Ascending aorta (tissue), 2 donors: ENCODE results near the gene LIN52. TPM values are rescaled to one million over a fixed set of nuclear protein-coding genes. Genes with fewer than 3 reads are reported as not detected.

Experiments
- DNase-seq, 2 donors: peaks; one replicate each; pipeline ENCODE4 v3.0.0-alpha.2; 2019; ENCODE audit warnings: low spot score in 2 of 2
- H3K27ac ChIP-seq, 2 donors: fragments of 200-600 bp; sonication (generic); one replicate each; pipeline ENCODE4 v1.5.1; 2016 to 2017; ENCODE audit warnings: mild to moderate bottlenecking in 1 of 2
- H3K27me3 ChIP-seq: fragments of 200-600 bp; sonication (generic); one replicate; pipeline ENCODE4 v1.5.1; 2017
- H3K36me3 ChIP-seq, 2 donors: fragments of 200-600 bp; sonication (generic); one replicate each; pipeline ENCODE4 v1.5.1; 2016
- H3K4me1 ChIP-seq, 2 donors: fragments of 200-600 bp; sonication (generic); one replicate each; pipeline ENCODE4 v1.5.1; 2016 to 2017; ENCODE audit warnings: mild to moderate bottlenecking in 1 of 2
- H3K4me3 ChIP-seq, 2 donors: fragments of 200-600 bp; sonication (generic); one replicate each; pipeline ENCODE4 v1.5.1; 2016 to 2017; ENCODE audit warnings: mild to moderate bottlenecking in 1 of 2
- H3K9me3 ChIP-seq, 2 donors: fragments of 200-600 bp; sonication (generic); one replicate each; pipeline ENCODE4 v1.5.1; 2016
- intact Hi-C: fragments of 100-400 bp; cut with DNase I; formaldehyde crosslinking; loops from one replicate; pipeline ENCODE4 v1.15.1; 2023
- total RNA-seq: library from RNA; depleted of rRNA; stranded (reverse); fragments of >200 nt; gene quantifications from one replicate; pipeline ENCODE4 v1.1.0, GENCODE V29; 2016
- TF ChIP-seq, protein P1 (sequence below), 3 experiments: fragments of 200-600 bp in 2 of 3; fragments of 450-650 bp in 1 of 3; sonication (generic) in 2 of 3; IDR thresholded peaks; one replicate each; pipeline ENCODE4 v1.5.1; 2016 to 2019; ENCODE audit warnings: antibody characterized with exemption in 3 of 3, mild to moderate bottlenecking in 1 of 3, moderate library complexity in 1 of 3

The LIN52 gene
- total RNA-seq, 1 donor from 2014 or later, result 1.1 TPM

DNA sequence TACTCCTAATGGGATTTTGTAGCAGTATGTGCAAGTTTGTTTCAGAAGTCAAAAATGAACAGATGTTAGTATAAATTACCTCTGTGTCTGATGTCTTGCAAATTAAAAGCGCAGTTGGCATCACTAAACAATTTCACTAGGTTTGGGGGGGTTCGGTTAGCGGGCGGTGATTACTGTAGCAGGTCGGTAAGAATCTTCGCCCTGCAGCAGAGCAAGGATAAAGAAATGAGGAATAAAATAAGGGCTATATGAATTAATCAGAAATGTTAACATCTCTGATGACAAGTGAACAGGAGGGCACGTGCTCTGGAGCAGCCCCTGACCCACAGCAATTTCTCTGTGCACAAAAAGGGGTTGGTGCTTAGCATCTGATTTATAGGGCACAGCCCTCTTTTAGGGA lies 110.9 kb downstream of the LIN52 start:
- Histone ChIP-seq H3K36me3 (peaks cover 4 to 16% of the 10 kb centered on the region in 2 donors), H3K4me3 (no peak overlapping the region), H3K4me1 (no peaks in the 10 kb centered on the region), H3K27me3 (no peaks in the 10 kb centered on the region), H3K27ac (no peak overlapping the region), H3K9me3 (no peaks in the 10 kb centered on the region)
- intact Hi-C loops, result no loop called here
- DNase-seq, result no peak
- TF ChIP-seq, protein P1, sequence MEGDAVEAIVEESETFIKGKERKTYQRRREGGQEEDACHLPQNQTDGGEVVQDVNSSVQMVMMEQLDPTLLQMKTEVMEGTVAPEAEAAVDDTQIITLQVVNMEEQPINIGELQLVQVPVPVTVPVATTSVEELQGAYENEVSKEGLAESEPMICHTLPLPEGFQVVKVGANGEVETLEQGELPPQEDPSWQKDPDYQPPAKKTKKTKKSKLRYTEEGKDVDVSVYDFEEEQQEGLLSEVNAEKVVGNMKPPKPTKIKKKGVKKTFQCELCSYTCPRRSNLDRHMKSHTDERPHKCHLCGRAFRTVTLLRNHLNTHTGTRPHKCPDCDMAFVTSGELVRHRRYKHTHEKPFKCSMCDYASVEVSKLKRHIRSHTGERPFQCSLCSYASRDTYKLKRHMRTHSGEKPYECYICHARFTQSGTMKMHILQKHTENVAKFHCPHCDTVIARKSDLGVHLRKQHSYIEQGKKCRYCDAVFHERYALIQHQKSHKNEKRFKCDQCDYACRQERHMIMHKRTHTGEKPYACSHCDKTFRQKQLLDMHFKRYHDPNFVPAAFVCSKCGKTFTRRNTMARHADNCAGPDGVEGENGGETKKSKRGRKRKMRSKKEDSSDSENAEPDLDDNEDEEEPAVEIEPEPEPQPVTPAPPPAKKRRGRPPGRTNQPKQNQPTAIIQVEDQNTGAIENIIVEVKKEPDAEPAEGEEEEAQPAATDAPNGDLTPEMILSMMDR (IDR thresholded peaks at IDR 0.05), result no peak

DNA sequence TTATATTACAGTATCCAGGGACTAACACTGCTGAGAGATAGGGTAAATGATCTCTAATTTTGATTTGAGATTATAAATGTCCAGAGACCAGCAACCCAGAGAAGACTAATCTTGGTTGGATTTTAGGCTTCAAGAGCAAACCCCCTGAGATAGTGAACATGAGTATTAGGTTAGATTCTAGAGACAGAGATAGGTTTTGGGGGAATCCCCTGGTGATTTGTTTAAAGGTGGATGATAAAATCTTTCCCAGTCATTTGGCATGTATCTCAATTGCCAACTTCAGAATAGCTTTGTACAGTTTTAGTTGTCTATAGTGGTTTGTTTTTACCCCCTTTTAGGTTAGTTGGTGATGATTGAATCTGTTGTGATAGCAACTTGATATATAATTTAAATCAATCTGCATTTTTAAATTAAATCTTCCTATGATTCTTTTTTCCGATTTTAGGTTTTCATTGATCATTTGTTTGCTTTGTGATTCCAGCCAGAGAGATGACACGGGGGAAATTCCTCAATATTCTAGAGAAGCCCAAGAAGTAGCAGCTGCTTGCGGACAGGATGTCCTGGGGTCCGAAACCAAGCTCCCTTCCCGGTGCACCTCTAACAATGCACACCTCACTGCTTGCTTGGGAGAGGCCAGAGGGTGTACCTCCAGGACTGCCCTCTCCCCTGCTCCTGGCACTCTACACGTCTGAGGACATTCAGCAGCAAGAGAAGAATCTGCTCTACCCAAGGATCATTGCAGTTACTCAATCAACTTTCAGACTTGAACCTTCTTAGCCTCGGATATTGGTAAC lies 113.9 kb downstream of the LIN52 start:
- H3K4me3 ChIP-seq, result no peak overlapping the region
- TF ChIP-seq, protein P1 (IDR thresholded peaks at IDR 0.05), result no peak
- H3K9me3 ChIP-seq, result no peaks in the 10 kb centered on the region
- no peaks in the 10 kb centered on the region for H3K27me3 ChIP-seq
- no peak for DNase-seq
- H3K36me3 ChIP-seq, result peaks cover 8 to 27% of the 10 kb centered on the region in 2 donors
- H3K4me1 ChIP-seq, result no peaks in the 10 kb centered on the region
- H3K27ac ChIP-seq, result no peak overlapping the region
- intact Hi-C loops, result no loop called here

DNA sequence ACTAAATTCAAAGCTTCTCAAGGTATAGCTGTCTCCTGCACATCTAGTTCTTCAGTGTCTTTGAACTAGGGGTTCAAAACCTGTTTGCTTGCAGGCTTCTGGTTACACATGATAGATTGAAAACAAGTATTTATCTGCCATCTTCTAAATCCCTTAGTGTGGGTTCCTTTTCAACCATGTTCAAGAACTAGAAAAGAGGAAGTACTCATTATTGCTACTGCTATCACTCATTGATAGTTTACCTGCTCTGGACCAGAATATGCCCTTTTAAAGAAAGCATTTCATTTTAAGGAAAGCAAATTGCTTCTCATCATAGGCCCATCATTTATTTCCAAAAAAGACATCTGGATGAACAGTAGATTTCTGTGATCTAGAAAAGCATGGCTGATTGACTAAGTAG lies 117.4 kb downstream of the LIN52 start:
- Histone ChIP-seq H3K4me1 (no peaks in the 10 kb centered on the region), H3K36me3 (peaks cover 8 to 27% of the 10 kb centered on the region in 2 donors), H3K9me3 (no peaks in the 10 kb centered on the region), H3K4me3 (no peak overlapping the region), H3K27ac (no peak overlapping the region), H3K27me3 (no peaks in the 10 kb centered on the region)
- DNase-seq, result no peak
- TF ChIP-seq, protein P1 (IDR thresholded peaks at IDR 0.05), result no peak
- intact Hi-C loops, result no loop called here

DNA sequence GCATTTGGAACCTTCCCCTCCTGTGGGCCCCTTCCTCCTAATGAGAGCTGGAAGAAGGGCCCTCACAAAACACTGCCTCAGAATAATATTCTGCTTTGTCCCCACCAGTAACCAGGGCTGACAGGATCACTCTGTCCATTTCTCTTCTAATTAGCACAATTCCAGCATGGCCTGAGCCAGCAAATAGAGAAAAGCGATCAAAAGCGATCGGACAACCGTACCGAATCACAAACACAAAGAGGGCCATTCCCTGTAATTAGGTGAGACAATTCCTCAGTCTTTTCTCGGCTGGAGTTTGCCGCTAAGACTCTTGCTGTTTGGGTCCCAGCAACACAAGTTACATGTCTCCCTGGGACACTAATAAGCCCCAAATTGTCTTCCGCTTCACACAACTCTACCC lies 118.9 kb downstream of the LIN52 start:
- Histone ChIP-seq H3K4me1 (no peaks in the 10 kb centered on the region), H3K27ac (no peak overlapping the region), H3K36me3 (peaks cover 8 to 26% of the 10 kb centered on the region in 2 donors), H3K9me3 (no peaks in the 10 kb centered on the region), H3K27me3 (no peaks in the 10 kb centered on the region), H3K4me3 (no peak overlapping the region)
- DNase-seq, result no peak
- intact Hi-C loops, result no loop called here
- TF ChIP-seq, protein P1 (IDR thresholded peaks at IDR 0.05), result no peak

DNA sequence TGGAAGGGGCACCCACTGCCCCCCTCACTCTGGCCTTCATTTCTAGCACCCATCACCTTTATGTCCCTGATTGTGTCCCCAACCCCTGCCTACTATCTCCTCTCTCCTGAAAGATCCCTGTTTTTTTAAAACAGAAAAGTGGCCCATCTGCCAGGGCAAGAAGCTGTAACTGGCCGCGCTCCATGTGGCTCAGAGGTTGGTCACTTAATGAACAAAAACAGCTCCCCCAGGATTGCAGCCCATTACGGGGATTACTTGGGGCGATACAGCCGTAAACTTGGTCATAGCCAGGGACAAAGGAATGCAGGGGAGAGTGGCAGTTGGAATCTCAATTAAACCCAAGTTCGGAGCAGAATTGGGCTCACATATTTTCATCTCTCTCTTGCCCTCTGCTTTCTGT lies 119.7 kb downstream of the LIN52 start:
- DNase-seq, result no peak
- no peaks in the 10 kb centered on the region for H3K9me3 ChIP-seq
- no peak overlapping the region for H3K4me3 ChIP-seq
- TF ChIP-seq, protein P1 (IDR thresholded peaks at IDR 0.05), result no peak
- H3K27me3 ChIP-seq, result no peaks in the 10 kb centered on the region
- intact Hi-C loops, result no loop called here
- H3K36me3 ChIP-seq, result peaks cover 4 to 18% of the 10 kb centered on the region in 2 donors
- H3K27ac ChIP-seq, result no peak overlapping the region
- no peaks in the 10 kb centered on the region for H3K4me1 ChIP-seq
